Thyroid gland (tissue), 4 donors: ENCODE results near the gene UBAP1. TPM values are rescaled to one million over a fixed set of nuclear protein-coding genes. Genes with fewer than 3 reads are reported as not detected.
"Not testable (repeated sequence)": the region's sequence is repeated elsewhere in the genome, so short reads cannot be mapped to it uniquely, and the experiment has no call there.

Experiments used
- DNase-seq, 2 donors: peaks; one replicate each; pipeline ENCODE4 v3.0.0-alpha.2; 2019
- H3K27ac ChIP-seq, 3 donors: fragments of 200-600 bp; sonication (generic); 1 replicate in 2 of 3; 2 replicates in 1 of 3; pipeline ENCODE4 v1.5.1; 2016 to 2019; ENCODE audit warnings: mild to moderate bottlenecking in 1 of 3, moderate library complexity in 1 of 3
- H3K27me3 ChIP-seq: fragments of 200-600 bp; sonication (generic); one replicate; pipeline ENCODE4 v1.5.1; 2019
- H3K36me3 ChIP-seq, 2 donors: fragments of 200-600 bp; sonication (generic); one replicate each; pipeline ENCODE4 v1.5.1; 2016 to 2019
- H3K4me1 ChIP-seq, 2 donors: fragments of 200-600 bp; sonication (generic); one replicate each; pipeline ENCODE4 v1.5.1; 2017 to 2019
- H3K4me3 ChIP-seq, 3 donors: fragments of 200-600 bp; sonication (generic); replicated peaks in 1 of 3; 1 replicate in 2 of 3; 2 replicates in 1 of 3; pipeline ENCODE4 v1.5.1; 2016; ENCODE audit warnings: mild to moderate bottlenecking in 1 of 3
- H3K9me3 ChIP-seq: fragments of 200-600 bp; sonication (generic); one replicate; pipeline ENCODE4 v1.5.1; 2017
- POLR2A ChIP-seq, 2 donors: fragments of 450-650 bp; IDR thresholded peaks; one replicate each; pipeline ENCODE4 v1.6.1; 2017; ENCODE audit warnings: antibody characterized with exemption in 2 of 2, mild to moderate bottlenecking in 2 of 2, moderate library complexity in 1 of 2
- WGBS, 2 donors: methylation state at CpG; one replicate each; pipeline ENCODE4 v1.1.5; 2017; 5-methylcytosine and 5-hydroxymethylcytosine counted together
- intact Hi-C: fragments of 100-400 bp; cut with DNase I; formaldehyde crosslinking; loops from one replicate; pipeline ENCODE4 v1.15.1; 2023
- total RNA-seq, 4 donors: library from RNA; depleted of rRNA; stranded (reverse); fragments of >200 nt; gene quantifications; one replicate each; pipeline ENCODE4 v1.2.3, GENCODE V29; 2016
- TF ChIP-seq, protein P1 (sequence below), 6 experiments: fragments of 200-600 bp in 3 of 6; fragments of 450-650 bp in 3 of 6; sonication (generic) in 3 of 6; IDR thresholded peaks; one replicate each; pipeline ENCODE4 v1.5.1; 2016 to 2019; ENCODE audit warnings: antibody characterized with exemption in 6 of 6, mild to moderate bottlenecking in 2 of 6, inconsistent platforms in 1 of 6, moderate library complexity in 1 of 6

The UBAP1 gene
- total RNA-seq, 4 donors from 2014 or later: 41.3 to 50.5 (median 44.8) TPM

DNA sequence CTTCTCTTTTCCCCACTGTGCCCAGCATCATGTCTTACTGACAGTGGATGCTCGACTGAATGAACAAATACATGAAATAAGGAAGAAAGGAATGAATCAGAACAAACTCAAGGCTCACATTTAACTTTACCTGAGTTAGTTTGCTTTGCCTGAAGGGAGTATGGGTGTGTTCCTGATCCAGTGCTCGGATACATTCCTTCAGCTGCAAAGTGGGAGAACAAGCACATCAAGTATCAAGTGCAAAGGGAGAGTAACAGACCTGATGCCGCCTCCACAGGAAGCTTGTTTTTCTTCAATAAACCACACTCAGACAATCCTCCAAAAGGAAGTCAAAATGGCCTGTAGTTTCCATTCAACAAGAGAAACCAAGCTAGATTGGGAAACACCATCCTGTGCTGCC is 84.1 kb downstream of the UBAP1 start:
- Histone ChIP-seq H3K36me3 (no peaks in the 10 kb centered on the region), H3K4me1 (no peaks in the 10 kb centered on the region), H3K27me3 (no peaks in the 10 kb centered on the region), H3K9me3 (no peaks in the 10 kb centered on the region), H3K27ac (no peak overlapping the region), H3K4me3 (no peak overlapping the region)
- WGBS, 2 donors: 95 to 98% methylated on average over 3 of the region's 3 CpGs
- TF ChIP-seq, protein P1, sequence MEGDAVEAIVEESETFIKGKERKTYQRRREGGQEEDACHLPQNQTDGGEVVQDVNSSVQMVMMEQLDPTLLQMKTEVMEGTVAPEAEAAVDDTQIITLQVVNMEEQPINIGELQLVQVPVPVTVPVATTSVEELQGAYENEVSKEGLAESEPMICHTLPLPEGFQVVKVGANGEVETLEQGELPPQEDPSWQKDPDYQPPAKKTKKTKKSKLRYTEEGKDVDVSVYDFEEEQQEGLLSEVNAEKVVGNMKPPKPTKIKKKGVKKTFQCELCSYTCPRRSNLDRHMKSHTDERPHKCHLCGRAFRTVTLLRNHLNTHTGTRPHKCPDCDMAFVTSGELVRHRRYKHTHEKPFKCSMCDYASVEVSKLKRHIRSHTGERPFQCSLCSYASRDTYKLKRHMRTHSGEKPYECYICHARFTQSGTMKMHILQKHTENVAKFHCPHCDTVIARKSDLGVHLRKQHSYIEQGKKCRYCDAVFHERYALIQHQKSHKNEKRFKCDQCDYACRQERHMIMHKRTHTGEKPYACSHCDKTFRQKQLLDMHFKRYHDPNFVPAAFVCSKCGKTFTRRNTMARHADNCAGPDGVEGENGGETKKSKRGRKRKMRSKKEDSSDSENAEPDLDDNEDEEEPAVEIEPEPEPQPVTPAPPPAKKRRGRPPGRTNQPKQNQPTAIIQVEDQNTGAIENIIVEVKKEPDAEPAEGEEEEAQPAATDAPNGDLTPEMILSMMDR (IDR thresholded peaks at IDR 0.05): no peak
- no peak for TF ChIP-seq POLR2A (IDR thresholded peaks at IDR 0.05)
- DNase-seq: no peak
- intact Hi-C loops: no loop called here

- TF ChIP-seq, protein P1 (IDR thresholded peaks at IDR 0.05): no peak
- no peak for TF ChIP-seq POLR2A (IDR thresholded peaks at IDR 0.05)
- Histone ChIP-seq H3K36me3 (no peaks in the 10 kb centered on the region), H3K4me1 (no peaks in the 10 kb centered on the region), H3K27ac (no peak overlapping the region), H3K27me3 (no peaks in the 10 kb centered on the region), H3K9me3 (no peaks in the 10 kb centered on the region), H3K4me3 (no peak overlapping the region)
- no peak for DNase-seq
- 82 to 85% methylated on average over 1 of the region's 1 CpG for WGBS, 2 donors
- intact Hi-C loops: no loop called here
These were observed 88.8 kb downstream of the UBAP1 start for GRCh38 chr9:34267660-34268059.

DNA sequence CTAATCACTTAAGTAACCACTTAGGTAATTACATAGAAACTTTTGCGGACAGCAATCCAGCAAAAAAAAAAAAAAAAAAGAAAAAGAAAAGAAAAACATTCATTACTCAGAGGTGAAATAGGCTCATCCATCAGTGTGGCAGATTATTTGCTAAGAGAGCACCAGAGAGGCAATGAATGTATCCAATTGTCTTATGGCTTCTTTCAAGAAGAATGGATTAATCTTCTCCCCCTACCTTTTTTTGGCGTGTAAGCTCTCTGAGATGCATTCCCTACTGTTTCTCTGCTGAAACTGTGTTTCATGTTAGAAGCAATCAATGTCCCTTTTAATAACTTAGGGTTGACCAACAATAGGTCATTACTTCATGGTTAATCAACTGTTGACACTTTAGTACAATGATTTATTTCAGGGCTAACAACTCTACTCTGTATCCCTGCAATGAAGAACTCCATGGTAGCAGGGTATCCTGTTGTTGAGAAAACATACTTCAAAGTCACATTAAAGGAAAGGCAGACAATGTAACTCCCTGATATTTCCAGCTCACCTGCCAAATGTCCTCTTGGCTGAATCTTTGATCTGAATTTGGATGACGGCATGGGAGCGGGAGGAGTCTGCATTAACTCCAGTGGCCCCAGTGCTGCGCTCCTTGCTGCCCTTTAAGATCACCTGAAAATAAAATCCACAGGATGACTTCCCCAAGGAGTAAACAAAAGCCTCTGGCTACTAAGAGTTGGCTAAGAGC is 92.6 kb downstream of the UBAP1 start:
- no peak overlapping the region for H3K4me3 ChIP-seq
- H3K27ac ChIP-seq: no peak overlapping the region
- no peaks in the 10 kb centered on the region for H3K27me3 ChIP-seq
- DNase-seq: no peak
- intact Hi-C loops: no loop called here
- H3K4me1 ChIP-seq: no peaks in the 10 kb centered on the region
- no peak for TF ChIP-seq POLR2A (IDR thresholded peaks at IDR 0.05)
- TF ChIP-seq, protein P1 (IDR thresholded peaks at IDR 0.05): no peak
- WGBS, 2 donors: 85 to 91% methylated on average over 5 of the region's 5 CpGs
- H3K36me3 ChIP-seq: no peaks in the 10 kb centered on the region
- H3K9me3 ChIP-seq: no peaks in the 10 kb centered on the region

GRCh38 chr9:34272101-34272541 is 93.3 kb downstream of the UBAP1 start:
- Histone ChIP-seq H3K4me3 (no peak overlapping the region), H3K27ac (no peak overlapping the region), H3K27me3 (no peaks in the 10 kb centered on the region), H3K36me3 (no peaks in the 10 kb centered on the region), H3K4me1 (no peaks in the 10 kb centered on the region), H3K9me3 (no peaks in the 10 kb centered on the region)
- DNase-seq: no peak
- no peak for TF ChIP-seq POLR2A (IDR thresholded peaks at IDR 0.05)
- TF ChIP-seq, protein P1 (IDR thresholded peaks at IDR 0.05): no peak
- intact Hi-C loops: no loop called here
- 85 to 87% methylated on average over 3 of the region's 3 CpGs for WGBS, 2 donors

GRCh38 chr9:34273588-34273987 is 94.7 kb downstream of the UBAP1 start:
- H3K4me1 ChIP-seq, H3K4me3 ChIP-seq, DNase-seq, H3K27me3 ChIP-seq, H3K9me3 ChIP-seq, H3K36me3 ChIP-seq, intact Hi-C loops, H3K27ac ChIP-seq: not testable (repeated sequence)
- WGBS, 2 donors: no CpG with 5 or more reads among the region's 2 CpGs
